Neural progenitor cell (in vitro differentiated cells): ENCODE data around the gene FBXW4. TPM values are rescaled to one million over a fixed set of nuclear protein-coding genes. Genes with fewer than 3 reads are reported as not detected.

Source experiments
- DNase-seq: peaks from one replicate; pipeline ENCODE4 v3.0.0-alpha.2; 2016; ENCODE audit warnings: low spot score
- H2AFZ ChIP-seq: fragments of 200-600 bp; sonication (generic); replicated peaks from 2 replicates; pipeline ENCODE4 v1.6.1; 2016; ENCODE audit warnings: antibody characterized with exemption
- H3F3A ChIP-seq: fragments of 200-600 bp; sonication (generic); 2 replicates; pipeline ENCODE4 v1.6.1; 2016; ENCODE audit warnings: antibody characterized with exemption, low read depth
- H3K27ac ChIP-seq: fragments of 200-600 bp; sonication (generic); 2 replicates; pipeline ENCODE4 v1.5.1; 2016; ENCODE audit warnings: mild to moderate bottlenecking
- H3K27me3 ChIP-seq: fragments of 200-600 bp; sonication (generic); 2 replicates; pipeline ENCODE4 v1.6.1; 2016; ENCODE audit warnings: mild to moderate bottlenecking, moderate library complexity
- H3K36me3 ChIP-seq: fragments of 200-600 bp; sonication (generic); 2 replicates; pipeline ENCODE4 v1.5.1; 2016
- H3K4me1 ChIP-seq: fragments of 200-600 bp; sonication (generic); 2 replicates; pipeline ENCODE4 v1.6.1; 2016; ENCODE audit warnings: mixed run types
- H3K4me2 ChIP-seq: fragments of 200-600 bp; sonication (generic); 2 replicates; pipeline ENCODE4 v1.6.1; 2016
- H3K4me3 ChIP-seq: fragments of 200-600 bp; sonication (generic); 2 replicates; pipeline ENCODE4 v1.5.1; 2016
- H3K79me2 ChIP-seq: fragments of 200-600 bp; sonication (generic); 2 replicates; pipeline ENCODE4 v1.6.1; 2016; ENCODE audit warnings: low read depth
- H3K9ac ChIP-seq: fragments of 200-600 bp; sonication (generic); 2 replicates; pipeline ENCODE4 v1.6.1; 2016
- H3K9me3 ChIP-seq: fragments of 200-600 bp; sonication (generic); 2 replicates; pipeline ENCODE4 v1.5.1; 2016; ENCODE audit warnings: low read depth
- H4K20me1 ChIP-seq: fragments of 200-600 bp; sonication (generic); 2 replicates; pipeline ENCODE4 v1.6.1; 2016; ENCODE audit warnings: low read depth
- H3K27ac Mint-ChIP-seq: 3 replicates; pipeline ENCODE4 v1.8.0; 2021; ENCODE audit warnings: mixed read lengths
- H3K27me3 Mint-ChIP-seq: 2 replicates; pipeline ENCODE4 v1.8.0; 2022; ENCODE audit warnings: low read depth, mild to moderate bottlenecking, inconsistent platforms, moderate library complexity, mixed read lengths; ENCODE audit not compliant: insufficient read depth
- H3K36me3 Mint-ChIP-seq: 3 replicates; pipeline ENCODE4 v1.8.0; 2021; ENCODE audit warnings: mixed read lengths
- H3K4me1 Mint-ChIP-seq: 3 replicates; pipeline ENCODE4 v1.8.0; 2021; ENCODE audit warnings: mixed read lengths
- H3K4me3 Mint-ChIP-seq: 3 replicates; pipeline ENCODE4 v1.8.0; 2021; ENCODE audit warnings: mild to moderate bottlenecking, moderate library complexity, mixed read lengths
- H3K9me3 Mint-ChIP-seq: 3 replicates; pipeline ENCODE4 v1.8.0; 2020; ENCODE audit warnings: mixed read lengths
- EZH2 ChIP-seq: fragments of 200-600 bp; sonication (generic); IDR thresholded peaks from 2 replicates; pipeline ENCODE4 v1.6.1; 2017; ENCODE audit warnings: antibody characterized with exemption, mild to moderate bottlenecking, moderate library complexity
- EZH2phosphoT487 ChIP-seq: fragments of 200-600 bp; sonication (generic); IDR thresholded peaks from 2 replicates; pipeline ENCODE4 v1.6.1; 2017; ENCODE audit warnings: antibody characterized with exemption
- total RNA-seq: library from RNA; depleted of rRNA; stranded (reverse); fragments of >200 nt; gene quantifications from 2 replicates; pipeline ENCODE4 v1.2.3, GENCODE V29; 2015; ENCODE audit warnings: low replicate concordance
- TF ChIP-seq, protein P1 (sequence below): fragments of 200-600 bp; sonication (generic); IDR thresholded peaks from 2 replicates; pipeline ENCODE4 v1.5.1; 2017; ENCODE audit warnings: antibody characterized with exemption, mild to moderate bottlenecking

Gene FBXW4
- total RNA-seq, 1 donor from 2014 or later = 36.3 TPM

- peaks cover 5% of the 10 kb centered on the region for H3K27me3 Mint-ChIP-seq
- H3K9me3 ChIP-seq = no peaks in the 10 kb centered on the region
- no peaks in the 10 kb centered on the region for H3K9me3 Mint-ChIP-seq
- no peak overlapping the region for H3K27ac ChIP-seq
- H3K27me3 ChIP-seq = no peaks in the 10 kb centered on the region
- H2AFZ ChIP-seq = no peak overlapping the region
- no peaks in the 10 kb centered on the region for H3K36me3 ChIP-seq
- peak overlapping the region; percentile 40 for H3K4me2 ChIP-seq
- peaks cover 18% of the 10 kb centered on the region for H3K36me3 Mint-ChIP-seq
- H3K9ac ChIP-seq = no peak overlapping the region
- peaks cover 19% of the 10 kb centered on the region for H3K4me1 ChIP-seq
- no peak for TF ChIP-seq EZH2
- peak; percentile 49 for TF ChIP-seq EZH2phosphoT487
- peaks cover 47% of the 10 kb centered on the region for H4K20me1 ChIP-seq
- H3K4me1 Mint-ChIP-seq = peaks cover 9% of the 10 kb centered on the region
- H3K4me3 ChIP-seq = no peak overlapping the region
- H3F3A ChIP-seq = peaks cover 21% of the 10 kb centered on the region
- DNase-seq = peak; percentile 64
- H3K4me3 Mint-ChIP-seq = no peak overlapping the region
- no peak overlapping the region for H3K27ac Mint-ChIP-seq
- H3K79me2 ChIP-seq = no peaks in the 10 kb centered on the region
Measured at GRCh38 chr10:101580486-101581399, 114.2 kb downstream of the FBXW4 start.

DNA sequence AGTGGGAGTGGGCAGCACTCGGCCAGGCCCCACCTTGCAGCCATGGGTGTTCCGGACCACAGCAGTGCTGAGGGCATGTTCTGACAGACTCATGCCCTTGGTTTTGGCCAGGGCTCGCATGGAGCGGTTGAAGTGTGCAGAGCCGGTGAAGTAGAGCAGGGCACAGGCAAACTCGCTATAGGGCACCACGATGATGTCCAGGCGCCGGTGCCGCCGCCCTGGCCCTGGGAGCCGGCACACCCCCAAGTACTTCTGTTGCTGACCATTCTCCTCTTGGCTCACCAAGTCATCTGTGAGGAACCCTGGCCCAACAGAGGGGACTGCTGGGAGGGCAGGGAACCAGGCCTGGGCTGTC, 115.5 kb downstream of the FBXW4 start:
- Mint-ChIP-seq H3K9me3 (peaks cover under 1% of the 10 kb centered on the region), H3K36me3 (peaks cover 11% of the 10 kb centered on the region), H3K4me1 (peaks cover 10% of the 10 kb centered on the region), H3K4me3 (no peak overlapping the region), H3K27ac (no peak overlapping the region), H3K27me3 (peaks cover 5% of the 10 kb centered on the region)
- H3K4me2 ChIP-seq = no peak overlapping the region
- no peak overlapping the region for H3K9ac ChIP-seq
- peaks cover 21% of the 10 kb centered on the region for H3F3A ChIP-seq
- DNase-seq = no peak
- TF ChIP-seq EZH2phosphoT487 = no peak
- no peak overlapping the region for H3K27ac ChIP-seq
- no peak overlapping the region for H2AFZ ChIP-seq
- H3K4me3 ChIP-seq = no peak overlapping the region
- no peaks in the 10 kb centered on the region for H3K27me3 ChIP-seq
- H3K36me3 ChIP-seq = no peaks in the 10 kb centered on the region
- H3K4me1 ChIP-seq = peaks cover 19% of the 10 kb centered on the region
- no peaks in the 10 kb centered on the region for H3K9me3 ChIP-seq
- H4K20me1 ChIP-seq = peaks cover 47% of the 10 kb centered on the region
- no peaks in the 10 kb centered on the region for H3K79me2 ChIP-seq

DNA sequence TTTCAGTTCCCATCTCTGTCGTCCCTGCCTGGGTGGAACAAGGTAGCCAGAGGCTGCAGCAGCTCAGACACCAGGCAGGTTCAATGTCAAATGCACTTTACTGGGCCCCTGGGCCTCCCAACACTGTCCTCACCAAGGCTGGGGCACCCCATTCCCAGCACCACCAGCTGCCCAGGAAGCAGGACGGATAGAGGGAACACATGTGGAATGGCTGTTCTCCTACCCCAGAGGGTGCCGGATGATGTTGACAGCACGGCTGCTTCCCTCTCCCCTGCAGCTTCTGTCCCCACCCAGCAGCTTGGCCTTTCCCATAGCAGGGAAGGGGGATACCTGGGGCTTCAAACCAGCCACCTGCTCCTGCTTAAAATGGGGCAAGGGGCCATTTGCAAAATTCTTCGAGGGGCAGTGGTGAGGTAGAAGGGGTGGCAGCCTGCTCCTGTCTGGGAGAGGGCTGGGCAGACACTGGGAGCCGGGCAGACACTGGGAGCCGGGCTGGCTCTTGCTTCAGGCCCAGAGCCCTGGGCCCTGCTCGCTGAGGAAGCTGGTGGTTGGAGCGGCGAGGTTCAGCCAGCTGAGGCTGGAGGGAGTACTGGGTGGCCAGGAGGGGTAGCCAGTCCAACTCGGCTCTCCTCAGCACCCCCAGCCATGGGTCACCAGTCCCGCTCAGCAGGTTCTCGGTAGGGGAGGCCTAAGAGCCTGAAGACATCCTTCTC, 116.0 kb downstream of the FBXW4 start:
- Histone ChIP-seq H3K27ac (no peak overlapping the region), H3K4me3 (no peak overlapping the region), H3K27me3 (no peaks in the 10 kb centered on the region), H4K20me1 (peaks cover 47% of the 10 kb centered on the region), H3K36me3 (no peaks in the 10 kb centered on the region), H2AFZ (no peak overlapping the region), H3F3A (peaks cover 19% of the 10 kb centered on the region), H3K4me1 (peaks cover 19% of the 10 kb centered on the region), H3K9me3 (no peaks in the 10 kb centered on the region), H3K79me2 (no peaks in the 10 kb centered on the region), H3K4me2 (no peak overlapping the region), H3K9ac (no peak overlapping the region)
- DNase-seq = no peak
- Mint-ChIP-seq H3K36me3 (peaks cover 8% of the 10 kb centered on the region), H3K27ac (no peak overlapping the region), H3K9me3 (peaks cover 2% of the 10 kb centered on the region), H3K4me1 (peaks cover 12% of the 10 kb centered on the region), H3K27me3 (peaks cover 8% of the 10 kb centered on the region), H3K4me3 (no peak overlapping the region)
- TF ChIP-seq EZH2phosphoT487 (no peak), EZH2 (no peak)
- TF ChIP-seq, protein P1, sequence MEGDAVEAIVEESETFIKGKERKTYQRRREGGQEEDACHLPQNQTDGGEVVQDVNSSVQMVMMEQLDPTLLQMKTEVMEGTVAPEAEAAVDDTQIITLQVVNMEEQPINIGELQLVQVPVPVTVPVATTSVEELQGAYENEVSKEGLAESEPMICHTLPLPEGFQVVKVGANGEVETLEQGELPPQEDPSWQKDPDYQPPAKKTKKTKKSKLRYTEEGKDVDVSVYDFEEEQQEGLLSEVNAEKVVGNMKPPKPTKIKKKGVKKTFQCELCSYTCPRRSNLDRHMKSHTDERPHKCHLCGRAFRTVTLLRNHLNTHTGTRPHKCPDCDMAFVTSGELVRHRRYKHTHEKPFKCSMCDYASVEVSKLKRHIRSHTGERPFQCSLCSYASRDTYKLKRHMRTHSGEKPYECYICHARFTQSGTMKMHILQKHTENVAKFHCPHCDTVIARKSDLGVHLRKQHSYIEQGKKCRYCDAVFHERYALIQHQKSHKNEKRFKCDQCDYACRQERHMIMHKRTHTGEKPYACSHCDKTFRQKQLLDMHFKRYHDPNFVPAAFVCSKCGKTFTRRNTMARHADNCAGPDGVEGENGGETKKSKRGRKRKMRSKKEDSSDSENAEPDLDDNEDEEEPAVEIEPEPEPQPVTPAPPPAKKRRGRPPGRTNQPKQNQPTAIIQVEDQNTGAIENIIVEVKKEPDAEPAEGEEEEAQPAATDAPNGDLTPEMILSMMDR = no peak

DNA sequence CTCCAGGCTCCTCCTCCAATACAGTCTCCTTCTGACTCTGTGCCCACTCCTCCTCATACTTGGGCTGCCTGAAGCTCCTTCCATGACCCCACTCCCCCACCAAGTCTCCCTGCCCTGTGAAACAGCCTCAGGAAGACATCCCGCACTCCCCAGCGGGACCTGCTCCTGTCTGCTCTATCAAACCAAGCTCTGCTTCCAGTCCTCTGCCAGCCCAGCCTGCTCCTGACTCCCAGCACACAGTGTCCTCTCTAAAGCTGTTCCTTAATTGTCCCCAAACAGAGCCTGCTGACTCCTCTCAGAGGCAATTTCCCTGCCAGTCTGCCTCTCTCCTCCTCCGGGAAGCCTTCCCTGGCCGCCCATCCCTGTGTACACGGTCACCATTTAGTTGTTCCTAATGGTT, 116.8 kb downstream of the FBXW4 start:
- Mint-ChIP-seq H3K27ac (no peak overlapping the region), H3K36me3 (peaks cover 8% of the 10 kb centered on the region), H3K4me3 (no peak overlapping the region), H3K9me3 (peaks cover 2% of the 10 kb centered on the region), H3K4me1 (peaks cover 12% of the 10 kb centered on the region), H3K27me3 (peaks cover 11% of the 10 kb centered on the region)
- no peak overlapping the region for H3K27ac ChIP-seq
- no peak for DNase-seq
- H3K4me2 ChIP-seq = no peak overlapping the region
- H2AFZ ChIP-seq = no peak overlapping the region
- peaks cover 19% of the 10 kb centered on the region for H3K4me1 ChIP-seq
- no peaks in the 10 kb centered on the region for H3K36me3 ChIP-seq
- H3K9ac ChIP-seq = no peak overlapping the region
- H4K20me1 ChIP-seq = peaks cover 46% of the 10 kb centered on the region
- H3F3A ChIP-seq = peaks cover 16% of the 10 kb centered on the region
- no peaks in the 10 kb centered on the region for H3K79me2 ChIP-seq
- no peaks in the 10 kb centered on the region for H3K9me3 ChIP-seq
- H3K27me3 ChIP-seq = peaks cover under 1% of the 10 kb centered on the region
- H3K4me3 ChIP-seq = no peak overlapping the region
- no peak for TF ChIP-seq EZH2phosphoT487
- TF ChIP-seq, protein P1 = no peak
- no peak for TF ChIP-seq EZH2
